Endometrial microvascular endothelial cells (primary cell): ENCODE results near the gene TMEM108. TPM values are rescaled to one million over a fixed set of nuclear protein-coding genes. Genes with fewer than 3 reads are reported as not detected.

ENCODE experiments used
- in situ Hi-C: cut with HindIII; loops from 2 replicates; pipeline ENCODE4 v1.10.0; 2017; ENCODE audit warnings: low sequenced_read_pairs, low pct_unique_long_range_greater_than_20kb; ENCODE audit errors: inconsistent ontology term
- total RNA-seq: library from RNA; depleted of rRNA; stranded (reverse); fragments of >200 nt; gene quantifications from one replicate; pipeline ENCODE4 v1.2.3, GENCODE V29; 2015; ENCODE audit errors: inconsistent ontology term

Gene TMEM108
- total RNA-seq, 1 donor from 2014 or later = not detected

- in situ Hi-C loops = no loop called here
Observed at GRCh38 chr3:133192363-133192945, 154.3 kb downstream of the TMEM108 start.

- in situ Hi-C loops = no loop called here
Observed at GRCh38 chr3:133192967-133193366, 154.8 kb downstream of the TMEM108 start.

- in situ Hi-C loops = no loop called here
Observed at GRCh38 chr3:133196527-133196926, 158.3 kb downstream of the TMEM108 start.

- in situ Hi-C loops = no loop called here
Observed at GRCh38 chr3:133197619-133198018, 159.4 kb downstream of the TMEM108 start.

GRCh38 chr3:133206921-133207320 is 168.7 kb downstream of the TMEM108 start:
- in situ Hi-C loops = no loop called here

GRCh38 chr3:133208184-133208583 is 170.0 kb downstream of the TMEM108 start:
- in situ Hi-C loops = no loop called here

- in situ Hi-C loops = no loop called here
Observed at GRCh38 chr3:133209871-133210550, 171.8 kb downstream of the TMEM108 start.

GRCh38 chr3:133210656-133211055 is 172.5 kb downstream of the TMEM108 start:
- in situ Hi-C loops = no loop called here

- in situ Hi-C loops = no loop called here
Observed at GRCh38 chr3:133211449-133211848, 173.3 kb downstream of the TMEM108 start.

- in situ Hi-C loops = no loop called here
Observed at GRCh38 chr3:133211856-133212255, 173.7 kb downstream of the TMEM108 start.

- in situ Hi-C loops = no loop called here
Observed at GRCh38 chr3:133213937-133214336, 175.7 kb downstream of the TMEM108 start.

- in situ Hi-C loops = no loop called here
Observed at GRCh38 chr3:133227813-133228212, 189.6 kb downstream of the TMEM108 start.

- in situ Hi-C loops = no loop called here
Observed at GRCh38 chr3:133230195-133230594, 192.0 kb downstream of the TMEM108 start.

- in situ Hi-C loops = no loop called here
Observed at GRCh38 chr3:133236901-133237300, 198.7 kb downstream of the TMEM108 start.

- in situ Hi-C loops = no loop called here
Observed at GRCh38 chr3:133237380-133237779, 199.2 kb downstream of the TMEM108 start.

GRCh38 chr3:133238015-133238414 is 199.8 kb downstream of the TMEM108 start:
- in situ Hi-C loops = no loop called here

GRCh38 chr3:133246119-133246518 is 207.9 kb downstream of the TMEM108 start:
- in situ Hi-C loops = no loop called here

GRCh38 chr3:133246773-133247172 is 208.6 kb downstream of the TMEM108 start:
- in situ Hi-C loops = no loop called here

GRCh38 chr3:133248389-133248788 is 210.2 kb downstream of the TMEM108 start:
- in situ Hi-C loops = no loop called here

GRCh38 chr3:133249490-133249889 is 211.3 kb downstream of the TMEM108 start:
- in situ Hi-C loops = no loop called here

GRCh38 chr3:133254151-133254550 is 216.0 kb downstream of the TMEM108 start:
- in situ Hi-C loops = no loop called here
